ENCODE data around the gene GMDS.

DNA sequence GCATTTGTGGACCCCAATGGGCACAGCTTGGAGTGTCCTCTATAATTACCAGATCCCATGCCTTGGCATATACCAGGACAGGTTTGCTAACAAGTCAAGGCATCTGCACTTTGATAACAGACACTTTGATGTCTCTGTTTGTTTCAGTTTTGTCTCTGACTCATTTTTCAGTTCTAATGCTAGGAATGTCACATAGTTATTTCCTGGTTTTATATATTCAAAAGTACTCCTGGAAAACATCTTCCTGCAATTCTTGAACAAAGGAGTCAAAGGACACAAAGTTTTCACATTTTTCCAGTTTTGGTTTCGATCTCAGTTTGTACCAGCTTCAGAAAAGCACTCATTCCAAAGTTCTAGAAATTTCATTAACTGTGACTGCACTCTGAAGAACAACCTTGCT, 447.6 kb downstream of the GMDS start:
- TF ChIP-seq NFE2L2 (IDR thresholded peaks at IDR 0.05; ENCODE audit: low read depth, low read length): no peak
- TF ChIP-seq, protein P1, sequence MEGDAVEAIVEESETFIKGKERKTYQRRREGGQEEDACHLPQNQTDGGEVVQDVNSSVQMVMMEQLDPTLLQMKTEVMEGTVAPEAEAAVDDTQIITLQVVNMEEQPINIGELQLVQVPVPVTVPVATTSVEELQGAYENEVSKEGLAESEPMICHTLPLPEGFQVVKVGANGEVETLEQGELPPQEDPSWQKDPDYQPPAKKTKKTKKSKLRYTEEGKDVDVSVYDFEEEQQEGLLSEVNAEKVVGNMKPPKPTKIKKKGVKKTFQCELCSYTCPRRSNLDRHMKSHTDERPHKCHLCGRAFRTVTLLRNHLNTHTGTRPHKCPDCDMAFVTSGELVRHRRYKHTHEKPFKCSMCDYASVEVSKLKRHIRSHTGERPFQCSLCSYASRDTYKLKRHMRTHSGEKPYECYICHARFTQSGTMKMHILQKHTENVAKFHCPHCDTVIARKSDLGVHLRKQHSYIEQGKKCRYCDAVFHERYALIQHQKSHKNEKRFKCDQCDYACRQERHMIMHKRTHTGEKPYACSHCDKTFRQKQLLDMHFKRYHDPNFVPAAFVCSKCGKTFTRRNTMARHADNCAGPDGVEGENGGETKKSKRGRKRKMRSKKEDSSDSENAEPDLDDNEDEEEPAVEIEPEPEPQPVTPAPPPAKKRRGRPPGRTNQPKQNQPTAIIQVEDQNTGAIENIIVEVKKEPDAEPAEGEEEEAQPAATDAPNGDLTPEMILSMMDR (conservative IDR thresholded peaks at IDR 0.05; ENCODE audit: low read depth, low read length): no peak
- no peak for TF ChIP-seq RCOR1 (IDR thresholded peaks at IDR 0.05; ENCODE audit: insufficient replicate concordance, low read length)
- TF ChIP-seq RAD21 (IDR thresholded peaks at IDR 0.05; ENCODE audit: low read length): no peak
- TF ChIP-seq POLR2A (IDR thresholded peaks at IDR 0.05; ENCODE audit: low read depth, low read length): no peak
- no peak for TF ChIP-seq MXI1 (IDR thresholded peaks at IDR 0.05; ENCODE audit: borderline replicate concordance, low read depth, low read length)
- TF ChIP-seq CHD1 (IDR thresholded peaks at IDR 0.05; ENCODE audit: low read depth, low read length): no peak
